Liver (tissue), 3 donors: ENCODE measurements around the gene WRNIP1.

Source experiments
- EGR1 ChIP-seq, 2 donors: IDR thresholded peaks; 2 replicates each; pipeline ENCODE4 v1.6.1; 2016 to 2018; ENCODE audit warnings: antibody characterized with exemption in 2 of 2, low read depth in 2 of 2
- FOXA1 ChIP-seq: IDR thresholded peaks from 2 replicates; pipeline ENCODE4 v1.6.1; 2016; ENCODE audit warnings: antibody characterized with exemption
- GABPA ChIP-seq, 2 donors: IDR thresholded peaks in 1 of 2; conservative IDR thresholded peaks in 1 of 2; 2 replicates each; pipeline ENCODE4 v1.6.1; 2016; ENCODE audit warnings: antibody characterized with exemption in 2 of 2, mild to moderate bottlenecking in 1 of 2, moderate library complexity in 1 of 2
- HNF4A ChIP-seq, 2 donors: conservative IDR thresholded peaks; 2 replicates each; pipeline ENCODE4 v1.6.1; 2016; ENCODE audit warnings: antibody characterized with exemption in 2 of 2, mild to moderate bottlenecking in 2 of 2
- JUND ChIP-seq, 2 donors: IDR thresholded peaks; 2 replicates each; pipeline ENCODE4 v1.6.1; 2016; ENCODE audit warnings: antibody characterized with exemption in 2 of 2
- NR2F2 ChIP-seq: IDR thresholded peaks from 2 replicates; pipeline ENCODE4 v1.6.1; 2016; ENCODE audit warnings: antibody characterized with exemption
- RAD21 ChIP-seq, 2 donors: IDR thresholded peaks; 2 replicates each; pipeline ENCODE4 v1.6.1; 2016; ENCODE audit warnings: antibody characterized with exemption in 2 of 2, mild to moderate bottlenecking in 2 of 2
- RXRA ChIP-seq, 2 donors: IDR thresholded peaks; 2 replicates each; pipeline ENCODE4 v1.6.1; 2017 to 2018; ENCODE audit warnings: antibody characterized with exemption in 2 of 2, mild to moderate bottlenecking in 1 of 2
- SP1 ChIP-seq: IDR thresholded peaks from 2 replicates; pipeline ENCODE4 v1.6.1; 2018; ENCODE audit warnings: antibody characterized with exemption, mild to moderate bottlenecking
- TAF1 ChIP-seq: conservative IDR thresholded peaks from 2 replicates; pipeline ENCODE4 v1.6.1; 2016; ENCODE audit warnings: antibody characterized with exemption, mild to moderate bottlenecking
- YY1 ChIP-seq: IDR thresholded peaks from 2 replicates; pipeline ENCODE4 v1.6.1; 2016; ENCODE audit warnings: antibody characterized with exemption, mild to moderate bottlenecking
- TF ChIP-seq, protein P1 (sequence below): IDR thresholded peaks from 2 replicates; pipeline ENCODE4 v1.6.1; 2016; ENCODE audit warnings: antibody characterized with exemption, mild to moderate bottlenecking
- TF ChIP-seq, protein P2 (sequence below): fragments of 150-350 bp; IDR thresholded peaks from 2 replicates; pipeline ENCODE4 v1.5.1; 2017; ENCODE audit warnings: improper control_type of control experiment, low read depth, low read length; ENCODE audit not compliant: missing input control
- TF ChIP-seq, protein P3 (sequence below): IDR thresholded peaks from 2 replicates; pipeline ENCODE4 v1.6.1; 2016; ENCODE audit warnings: antibody characterized with exemption
- donor health status: healthy.
- donor health status: healthy.

- TF ChIP-seq, protein P1, sequence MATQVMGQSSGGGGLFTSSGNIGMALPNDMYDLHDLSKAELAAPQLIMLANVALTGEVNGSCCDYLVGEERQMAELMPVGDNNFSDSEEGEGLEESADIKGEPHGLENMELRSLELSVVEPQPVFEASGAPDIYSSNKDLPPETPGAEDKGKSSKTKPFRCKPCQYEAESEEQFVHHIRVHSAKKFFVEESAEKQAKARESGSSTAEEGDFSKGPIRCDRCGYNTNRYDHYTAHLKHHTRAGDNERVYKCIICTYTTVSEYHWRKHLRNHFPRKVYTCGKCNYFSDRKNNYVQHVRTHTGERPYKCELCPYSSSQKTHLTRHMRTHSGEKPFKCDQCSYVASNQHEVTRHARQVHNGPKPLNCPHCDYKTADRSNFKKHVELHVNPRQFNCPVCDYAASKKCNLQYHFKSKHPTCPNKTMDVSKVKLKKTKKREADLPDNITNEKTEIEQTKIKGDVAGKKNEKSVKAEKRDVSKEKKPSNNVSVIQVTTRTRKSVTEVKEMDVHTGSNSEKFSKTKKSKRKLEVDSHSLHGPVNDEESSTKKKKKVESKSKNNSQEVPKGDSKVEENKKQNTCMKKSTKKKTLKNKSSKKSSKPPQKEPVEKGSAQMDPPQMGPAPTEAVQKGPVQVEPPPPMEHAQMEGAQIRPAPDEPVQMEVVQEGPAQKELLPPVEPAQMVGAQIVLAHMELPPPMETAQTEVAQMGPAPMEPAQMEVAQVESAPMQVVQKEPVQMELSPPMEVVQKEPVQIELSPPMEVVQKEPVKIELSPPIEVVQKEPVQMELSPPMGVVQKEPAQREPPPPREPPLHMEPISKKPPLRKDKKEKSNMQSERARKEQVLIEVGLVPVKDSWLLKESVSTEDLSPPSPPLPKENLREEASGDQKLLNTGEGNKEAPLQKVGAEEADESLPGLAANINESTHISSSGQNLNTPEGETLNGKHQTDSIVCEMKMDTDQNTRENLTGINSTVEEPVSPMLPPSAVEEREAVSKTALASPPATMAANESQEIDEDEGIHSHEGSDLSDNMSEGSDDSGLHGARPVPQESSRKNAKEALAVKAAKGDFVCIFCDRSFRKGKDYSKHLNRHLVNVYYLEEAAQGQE, result no peak
- TF ChIP-seq, protein P2, sequence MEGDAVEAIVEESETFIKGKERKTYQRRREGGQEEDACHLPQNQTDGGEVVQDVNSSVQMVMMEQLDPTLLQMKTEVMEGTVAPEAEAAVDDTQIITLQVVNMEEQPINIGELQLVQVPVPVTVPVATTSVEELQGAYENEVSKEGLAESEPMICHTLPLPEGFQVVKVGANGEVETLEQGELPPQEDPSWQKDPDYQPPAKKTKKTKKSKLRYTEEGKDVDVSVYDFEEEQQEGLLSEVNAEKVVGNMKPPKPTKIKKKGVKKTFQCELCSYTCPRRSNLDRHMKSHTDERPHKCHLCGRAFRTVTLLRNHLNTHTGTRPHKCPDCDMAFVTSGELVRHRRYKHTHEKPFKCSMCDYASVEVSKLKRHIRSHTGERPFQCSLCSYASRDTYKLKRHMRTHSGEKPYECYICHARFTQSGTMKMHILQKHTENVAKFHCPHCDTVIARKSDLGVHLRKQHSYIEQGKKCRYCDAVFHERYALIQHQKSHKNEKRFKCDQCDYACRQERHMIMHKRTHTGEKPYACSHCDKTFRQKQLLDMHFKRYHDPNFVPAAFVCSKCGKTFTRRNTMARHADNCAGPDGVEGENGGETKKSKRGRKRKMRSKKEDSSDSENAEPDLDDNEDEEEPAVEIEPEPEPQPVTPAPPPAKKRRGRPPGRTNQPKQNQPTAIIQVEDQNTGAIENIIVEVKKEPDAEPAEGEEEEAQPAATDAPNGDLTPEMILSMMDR, result no peak
- TF ChIP-seq EGR1 (IDR thresholded peaks at IDR 0.05; ENCODE audit: low read depth in 2 of 2) (no peak), RAD21 (IDR thresholded peaks at IDR 0.05) (no peak), JUND (IDR thresholded peaks at IDR 0.05) (no peak), NR2F2 (no peak), YY1 (no peak), SP1 (no peak), TAF1 (no peak), RXRA (IDR thresholded peaks at IDR 0.05) (no peak), FOXA1 (no peak), HNF4A (conservative IDR thresholded peaks at IDR 0.05) (no peak), GABPA (IDR thresholded peaks at IDR 0.05 in 1 of 2, conservative IDR thresholded peaks at IDR 0.05 in 1 of 2) (no peak)
- TF ChIP-seq, protein P3, sequence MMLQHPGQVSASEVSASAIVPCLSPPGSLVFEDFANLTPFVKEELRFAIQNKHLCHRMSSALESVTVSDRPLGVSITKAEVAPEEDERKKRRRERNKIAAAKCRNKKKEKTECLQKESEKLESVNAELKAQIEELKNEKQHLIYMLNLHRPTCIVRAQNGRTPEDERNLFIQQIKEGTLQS, result no peak
Observed at GRCh38 chr6:2834262-2834661, 69.1 kb downstream of the WRNIP1 start.
